OCI-LY3 (cell line): ENCODE measurements around the gene LRRIQ3.
"Not testable (repeated sequence)": the region's sequence is repeated elsewhere in the genome, so short reads cannot be mapped to it uniquely, and the experiment has no call there.

Experiments used
- CTCF ChIP-seq: fragments of 200-600, 300-600 bp; sonication (generic); IDR thresholded peaks from 2 replicates; pipeline ENCODE4 v1.5.1; 2014; ENCODE audit warnings: antibody characterized with exemption, low read length, low read depth
- EZH2phosphoT487 ChIP-seq: fragments of 200-600 bp; shearing (Covaris generic); IDR thresholded peaks from 2 replicates; pipeline ENCODE4 v1.6.1; 2018; ENCODE audit warnings: antibody characterized with exemption, mixed run types, low read depth

- not testable (repeated sequence) for TF ChIP-seq CTCF, EZH2phosphoT487
These were observed 80.6 kb downstream of the LRRIQ3 start for GRCh38 chr1:74117370-74117769.
